HK-2 (cell line): ENCODE data around the gene HPS3.
"Not testable (repeated sequence)": the region's sequence is repeated elsewhere in the genome, so short reads cannot be mapped to it uniquely, and the experiment has no call there.

Source experiments
- DNase-seq: peaks from one replicate; pipeline ENCODE4 v3.0.0-alpha.2; 2018; ENCODE audit not compliant: unreplicated experiment

Gene HPS3

DNA sequence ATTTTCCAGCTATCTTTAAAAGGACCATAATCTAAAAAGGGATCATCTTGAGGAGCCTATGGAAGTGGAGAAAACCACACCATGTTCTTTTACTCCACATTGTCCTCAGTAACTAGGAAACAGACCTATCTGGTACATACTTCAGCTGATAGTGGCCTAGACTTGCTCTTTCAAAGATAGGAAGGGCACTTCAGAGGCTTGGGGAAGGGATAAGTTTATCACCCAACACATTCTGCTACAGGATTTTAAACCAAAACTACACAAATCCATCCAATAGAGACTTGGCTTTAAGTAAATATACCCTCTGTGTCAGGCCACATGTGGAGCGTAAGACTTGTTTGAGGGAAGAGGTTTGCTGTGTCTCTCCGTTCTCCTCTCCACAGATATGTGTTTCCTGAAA lies 56.8 kb downstream of the HPS3 start:
- no peak for DNase-seq

DNA sequence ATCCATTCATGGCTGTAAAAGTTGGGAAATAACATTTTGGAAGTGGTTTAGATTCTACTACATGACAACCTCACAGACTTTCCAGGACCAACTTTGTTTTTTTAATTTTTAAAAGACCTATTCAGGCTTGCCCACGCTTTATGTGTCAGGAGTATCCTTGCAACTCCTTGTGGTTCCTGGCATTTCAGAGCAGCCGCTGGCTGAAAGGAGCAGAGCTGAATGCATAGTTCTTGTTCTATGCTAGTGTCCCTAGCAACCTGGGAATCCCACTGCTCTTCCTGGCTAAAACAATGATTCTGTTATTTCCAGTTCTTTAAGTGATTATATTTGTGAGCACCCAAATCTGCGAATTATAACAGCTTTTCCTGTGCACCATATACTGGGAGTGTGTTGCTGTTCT lies 57.3 kb downstream of the HPS3 start:
- no peak for DNase-seq

DNA sequence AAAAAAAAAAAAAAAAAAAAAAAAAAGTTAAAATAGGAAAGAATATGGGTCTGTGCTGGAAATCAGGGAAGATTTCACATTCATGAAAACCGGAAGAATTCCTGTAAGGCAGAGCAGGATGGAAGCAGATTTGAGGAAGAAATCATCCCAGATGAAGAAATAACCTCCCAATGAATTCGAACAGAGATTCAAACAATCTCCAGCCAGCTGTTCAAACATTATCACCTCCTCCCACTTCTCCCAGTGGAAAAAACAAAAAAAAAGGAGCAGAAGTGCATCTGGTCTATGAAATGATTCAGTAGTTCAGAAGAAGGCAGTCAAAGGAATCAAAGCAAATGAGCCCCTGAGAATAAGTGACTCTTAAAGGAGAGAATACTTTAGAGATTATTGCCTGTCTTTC lies 59.1 kb downstream of the HPS3 start:
- no peak for DNase-seq

DNA sequence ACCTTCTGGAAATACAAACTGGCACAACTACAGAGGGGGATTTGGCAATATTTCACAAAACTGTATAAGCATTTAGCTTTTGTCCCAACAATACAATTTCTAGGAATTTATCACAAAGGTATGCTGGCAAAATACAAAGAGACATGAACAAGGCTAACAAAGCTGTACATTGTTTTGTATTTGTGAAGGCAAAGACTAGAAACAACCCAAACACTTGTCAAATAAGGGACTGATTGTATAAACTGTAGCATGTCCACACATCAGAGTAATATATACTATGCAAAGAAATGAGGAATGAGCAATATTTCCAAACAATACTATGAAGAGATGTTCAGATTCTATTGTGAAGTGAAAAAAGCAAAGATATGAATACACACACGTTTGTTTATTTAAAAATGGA lies 65.8 kb downstream of the HPS3 start:
- no peak for DNase-seq

DNA sequence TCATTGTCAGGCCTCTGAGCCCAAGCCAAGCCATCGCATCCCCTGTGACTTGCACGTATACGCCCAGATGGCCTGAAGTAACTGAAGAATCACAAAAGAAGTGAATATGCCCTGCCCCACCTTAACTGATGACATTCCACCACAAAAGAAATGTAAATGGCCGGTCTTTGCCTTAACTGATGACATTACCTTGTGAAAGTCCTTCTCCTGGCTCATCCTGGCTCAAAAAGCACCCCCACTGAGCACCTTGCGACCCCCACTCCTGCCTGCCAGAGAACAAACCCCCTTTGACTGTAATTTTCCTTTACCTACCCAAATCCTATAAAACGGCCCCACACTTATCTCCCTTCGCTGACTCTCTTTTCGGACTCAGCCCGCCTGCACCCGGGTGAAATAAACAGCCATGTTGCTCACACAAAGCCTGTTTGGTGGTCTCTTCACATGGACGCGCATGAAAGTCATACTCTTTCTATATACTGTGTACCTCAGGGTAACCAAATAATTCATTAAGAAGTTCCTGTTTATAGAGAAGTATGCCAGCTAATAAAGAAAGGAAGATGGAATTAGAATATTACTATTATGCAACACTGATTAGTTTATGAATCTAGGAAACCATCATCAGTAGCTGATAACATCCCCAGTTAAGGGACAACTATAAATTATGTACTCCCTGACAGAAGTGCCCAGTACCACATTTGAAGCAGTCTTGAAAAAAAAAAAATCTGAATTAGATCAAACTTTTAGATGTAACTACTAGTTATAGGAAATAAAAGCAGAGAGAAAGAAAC lies 67.6 kb downstream of the HPS3 start:
- DNase-seq = not testable (repeated sequence)

DNA sequence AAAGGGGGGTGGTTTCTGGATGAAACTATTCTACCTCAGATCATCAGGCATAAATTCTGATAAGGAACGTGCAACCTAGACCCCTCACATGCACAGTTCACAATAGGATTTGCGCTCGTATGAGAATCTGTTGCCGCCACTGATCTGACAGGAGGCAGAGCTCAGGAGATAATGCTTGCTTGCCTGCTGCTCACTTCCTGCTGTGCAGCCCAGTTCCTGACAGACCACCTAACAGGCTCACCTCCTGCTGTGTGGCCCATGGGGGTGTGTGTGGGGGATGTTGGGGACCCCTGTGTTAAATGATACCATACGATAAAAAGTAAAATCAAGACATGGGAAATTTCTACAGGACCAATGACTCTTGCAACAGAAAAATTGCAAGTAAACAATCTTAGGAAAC lies 68.2 kb downstream of the HPS3 start:
- DNase-seq = no peak

DNA sequence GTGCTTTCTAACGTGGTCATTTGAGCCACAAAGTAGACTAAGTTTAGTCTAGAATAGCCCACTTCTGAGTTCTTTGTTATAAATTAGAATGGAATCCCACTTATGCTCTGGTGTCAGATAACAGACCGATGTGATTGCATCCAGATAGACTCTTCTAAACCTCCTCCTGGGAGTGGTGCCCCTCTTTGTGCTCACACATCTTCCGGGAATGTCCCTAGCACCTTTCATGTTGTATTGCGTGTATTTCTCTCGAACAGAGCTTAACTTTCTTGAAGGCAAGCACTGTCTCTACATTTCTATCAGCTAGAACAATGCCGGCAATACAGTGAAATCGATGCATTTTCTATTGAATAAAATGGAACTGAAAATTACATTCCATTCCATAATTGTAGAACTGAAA lies 69.2 kb downstream of the HPS3 start:
- DNase-seq = no peak

DNA sequence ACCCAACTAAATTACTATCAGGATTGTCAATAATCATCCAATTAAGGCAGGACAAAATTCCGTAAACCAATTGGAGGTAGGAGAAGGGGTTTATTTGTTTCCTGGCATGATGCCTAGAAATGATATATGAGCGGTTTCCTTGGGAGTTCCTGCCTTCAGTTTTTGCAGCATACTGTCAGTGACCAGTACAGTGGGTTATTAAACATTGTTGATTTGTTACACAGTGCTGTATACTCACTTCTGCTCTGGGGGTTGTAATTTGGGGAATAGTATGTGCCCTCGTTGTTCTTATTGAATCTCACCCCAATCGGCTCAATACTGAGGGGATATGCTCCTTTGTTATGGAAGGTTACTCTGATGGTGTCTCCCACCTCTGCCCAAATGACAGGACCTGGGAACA lies 70.0 kb downstream of the HPS3 start:
- no peak for DNase-seq

DNA sequence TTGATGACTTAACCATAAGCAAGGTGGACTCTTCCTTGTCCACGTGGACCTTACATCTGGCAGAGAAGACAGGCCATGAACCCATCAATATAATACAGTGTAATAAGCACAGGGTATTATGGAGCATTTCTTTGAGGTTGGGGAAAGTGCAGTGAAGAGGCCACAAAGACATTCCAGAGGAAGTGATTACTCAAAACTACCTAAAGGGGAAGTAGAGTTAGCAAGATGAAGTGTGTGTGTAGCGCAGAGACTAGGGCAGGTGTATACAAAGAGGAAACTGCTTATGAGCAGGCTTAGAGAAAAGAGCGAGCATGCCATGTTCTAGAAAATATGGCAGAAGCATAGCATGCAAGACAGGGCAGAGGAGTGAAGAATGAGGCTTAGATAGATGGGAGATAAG lies 74.3 kb downstream of the HPS3 start:
- DNase-seq = no peak

DNA sequence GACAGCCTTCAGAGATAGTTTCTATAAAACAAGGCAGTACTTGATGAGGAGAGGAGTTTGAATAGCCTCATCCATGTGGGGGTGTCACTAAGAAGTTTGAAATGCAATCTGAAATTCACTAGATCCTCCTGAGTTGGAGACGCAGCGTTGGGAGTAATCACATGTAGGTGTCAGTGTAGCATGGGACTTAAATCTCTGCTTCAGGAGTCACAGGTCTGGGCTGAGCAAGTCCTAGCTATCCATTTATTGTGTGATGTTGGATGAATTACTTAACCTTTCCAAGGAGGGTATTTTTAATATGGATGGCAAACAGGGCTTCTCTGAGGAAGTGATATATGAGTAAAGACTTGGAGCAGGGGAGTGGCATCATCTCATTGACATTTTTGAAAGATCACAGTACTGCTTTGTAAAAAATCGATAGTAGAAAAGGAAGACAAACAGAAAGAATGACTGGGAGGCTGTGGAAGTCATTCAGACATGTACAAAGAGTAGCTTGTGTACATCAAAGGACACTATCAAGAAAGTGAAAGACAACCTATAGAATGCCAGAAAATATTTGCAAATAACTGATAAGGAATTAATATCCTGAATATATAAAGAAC lies 75.1 kb downstream of the HPS3 start:
- no peak for DNase-seq

DNA sequence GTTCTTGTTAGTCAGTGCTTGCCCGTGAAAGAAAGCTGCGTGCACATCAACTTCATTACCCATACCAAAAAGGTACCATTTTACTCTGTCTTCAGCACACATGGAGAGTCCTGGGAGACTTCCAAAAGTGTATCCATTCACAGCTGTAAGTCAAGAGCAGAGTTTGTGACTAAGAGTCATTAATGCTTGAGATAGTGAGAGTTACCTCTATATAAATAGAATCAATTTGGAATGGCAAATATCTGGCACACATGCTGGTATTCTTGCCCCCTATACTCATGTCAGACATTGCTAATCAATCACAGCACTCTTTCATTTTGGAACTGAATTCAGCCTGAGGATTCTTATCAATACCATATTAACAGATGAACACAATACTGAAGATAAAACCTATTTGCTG lies 78.0 kb downstream of the HPS3 start:
- DNase-seq = no peak

DNA sequence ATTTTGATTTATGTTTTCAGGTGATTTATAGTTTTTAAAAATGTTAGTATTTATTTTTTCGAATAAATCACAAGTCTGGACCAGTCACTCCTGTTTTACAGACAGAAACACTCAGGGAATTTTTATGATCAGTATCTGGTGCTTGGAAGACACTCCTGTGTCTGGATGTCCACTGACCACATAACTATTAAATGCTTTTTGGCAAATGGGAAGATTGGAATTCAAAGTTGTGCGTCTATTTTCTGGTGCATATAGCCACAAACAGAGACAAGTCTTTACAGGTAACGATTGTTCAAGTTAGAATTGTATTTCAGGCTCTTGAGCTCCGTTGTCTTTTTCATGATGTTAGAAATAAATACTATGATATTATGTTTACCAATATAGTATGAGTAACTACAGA lies 80.0 kb downstream of the HPS3 start:
- no peak for DNase-seq

DNA sequence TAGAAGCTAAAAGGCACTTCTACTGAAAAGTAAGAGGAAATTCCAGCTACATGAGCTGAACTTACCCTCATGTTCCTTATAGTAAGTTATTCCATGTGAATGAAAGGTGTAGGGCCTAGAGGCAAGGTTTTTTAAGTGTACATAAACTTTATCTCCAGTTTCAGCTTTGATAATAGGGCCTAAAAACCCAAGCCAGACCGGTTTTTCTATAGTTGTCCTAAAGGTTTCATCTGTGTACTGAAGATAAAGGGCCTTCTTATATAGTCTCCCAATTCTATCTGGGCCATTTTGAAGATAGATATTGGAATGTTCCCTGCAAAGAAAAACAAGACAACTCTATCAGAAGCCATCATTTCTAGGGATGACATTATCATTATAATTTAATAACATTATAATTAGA lies 82.9 kb downstream of the HPS3 start:
- DNase-seq = no peak

DNA sequence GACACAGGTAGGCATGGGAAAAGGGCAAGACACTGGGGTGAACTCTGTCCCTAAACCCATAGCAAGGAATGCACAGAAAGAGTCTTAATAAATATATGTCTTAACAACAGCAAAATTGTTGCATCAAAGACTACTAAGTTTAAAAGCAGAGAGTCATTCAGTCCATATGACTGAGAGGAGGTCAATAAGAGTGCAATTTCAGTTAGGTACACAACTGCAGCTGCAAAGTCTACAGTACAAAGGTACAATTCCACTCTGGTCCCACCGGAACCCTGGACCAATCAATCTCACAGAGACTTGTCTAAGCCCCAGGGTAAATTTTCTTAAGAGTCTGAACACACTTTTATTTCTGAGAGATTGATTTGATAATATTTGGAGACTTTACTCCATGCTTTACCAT lies 85.3 kb downstream of the HPS3 start:
- no peak for DNase-seq

DNA sequence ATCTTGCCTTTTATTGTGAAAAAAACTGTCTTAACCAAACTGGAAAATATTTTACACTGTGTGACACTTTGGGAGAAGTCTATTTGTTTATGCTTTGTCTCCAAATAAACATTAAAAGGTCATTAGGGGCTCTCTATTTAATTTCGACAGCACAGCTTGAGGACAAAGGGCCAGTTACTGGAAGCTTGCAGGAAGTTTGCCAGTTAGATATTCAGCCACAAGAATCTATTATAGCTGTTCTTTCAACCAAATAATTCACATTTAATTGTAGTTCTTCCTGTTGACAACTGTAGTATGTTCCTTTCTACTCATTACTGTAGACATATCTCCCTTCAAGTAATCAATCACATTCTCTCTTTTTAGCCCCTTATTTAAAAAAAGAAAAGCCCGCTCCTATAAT lies 86.1 kb downstream of the HPS3 start:
- no peak for DNase-seq

DNA sequence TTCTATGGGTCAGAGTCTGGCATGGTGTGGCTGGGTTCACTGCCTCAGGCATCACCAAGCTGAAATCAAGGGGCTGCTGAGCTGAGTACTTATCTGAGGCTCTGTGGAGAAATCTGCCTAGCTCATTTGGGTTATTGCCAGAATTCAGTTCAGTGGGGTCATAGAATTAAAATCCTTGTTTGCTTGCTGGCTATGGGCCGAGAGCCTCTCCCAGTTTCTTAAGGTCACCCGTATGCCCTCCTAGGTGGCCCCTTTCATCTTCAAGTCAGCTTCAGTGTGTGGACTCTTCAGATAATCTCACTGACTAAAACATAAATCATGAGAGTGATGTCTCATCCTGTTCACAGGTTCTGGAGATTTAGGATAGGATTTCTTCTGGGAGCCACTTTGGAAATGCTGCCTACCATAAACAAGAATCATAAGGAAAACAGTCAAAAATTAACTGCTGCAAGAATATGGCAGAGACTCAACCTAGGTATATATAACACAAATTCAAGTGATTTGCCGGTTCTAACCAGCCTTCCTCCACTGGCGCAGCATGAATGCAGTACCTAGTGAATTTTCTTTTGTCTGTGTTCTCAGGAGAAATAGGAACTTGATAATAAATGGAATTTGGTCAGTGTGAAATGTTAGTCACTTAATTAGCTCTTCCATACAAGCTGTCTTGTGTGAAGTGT lies 86.9 kb downstream of the HPS3 start:
- no peak for DNase-seq

DNA sequence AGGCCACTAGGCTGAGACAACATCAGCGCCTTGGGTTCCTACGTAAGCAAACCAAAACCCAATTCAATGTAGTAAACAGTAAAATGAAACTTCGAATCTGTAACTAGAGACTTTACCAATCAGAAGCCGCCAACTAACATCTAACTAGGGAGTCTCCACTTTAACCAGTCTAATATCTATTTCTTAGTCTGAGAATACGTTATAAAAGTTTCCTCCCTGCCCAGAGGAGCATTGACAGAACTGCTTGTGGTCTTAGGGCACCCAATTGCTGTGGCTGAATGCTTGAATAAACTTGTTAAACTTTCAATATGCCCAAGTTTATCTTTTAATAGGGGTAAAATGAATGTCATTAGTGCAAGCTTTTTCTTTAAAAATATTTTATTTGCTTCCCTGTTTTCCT lies 87.9 kb downstream of the HPS3 start:
- no peak for DNase-seq

DNA sequence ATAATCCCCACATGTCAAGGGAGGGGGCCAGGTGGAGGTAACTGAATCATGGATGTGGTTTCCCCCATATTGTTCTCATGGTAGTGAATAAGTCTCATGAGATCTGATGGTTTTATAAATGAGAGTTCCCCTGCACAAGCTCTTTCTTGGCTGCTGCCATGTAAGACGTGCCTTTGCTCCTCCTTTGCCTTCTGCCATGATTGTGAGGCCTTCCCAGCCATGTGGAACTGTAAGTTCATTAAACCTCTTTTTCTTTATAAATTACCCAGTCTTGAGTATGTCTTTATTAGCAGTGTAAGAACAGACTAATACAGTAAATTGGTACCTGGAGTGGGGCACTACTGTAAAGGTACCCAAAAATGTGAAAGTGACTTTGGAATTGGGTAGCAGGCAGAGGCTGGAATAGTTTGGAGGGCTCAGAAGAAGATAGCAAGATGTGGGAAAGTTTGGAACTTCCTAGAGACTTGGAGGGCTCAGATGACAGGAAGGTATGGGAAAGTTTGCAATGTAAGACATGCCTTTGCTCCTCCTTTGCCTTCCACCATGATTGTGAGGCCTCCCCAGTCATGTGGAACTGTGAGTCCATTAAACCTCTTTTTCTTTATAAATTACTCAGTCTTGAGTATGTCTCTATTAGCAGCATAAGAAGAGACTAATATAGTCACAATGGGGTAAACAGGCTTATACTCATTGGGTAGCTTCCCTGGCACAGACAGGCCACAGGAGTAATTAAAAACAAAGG lies 90.1 kb downstream of the HPS3 start:
- DNase-seq = not testable (repeated sequence)

DNA sequence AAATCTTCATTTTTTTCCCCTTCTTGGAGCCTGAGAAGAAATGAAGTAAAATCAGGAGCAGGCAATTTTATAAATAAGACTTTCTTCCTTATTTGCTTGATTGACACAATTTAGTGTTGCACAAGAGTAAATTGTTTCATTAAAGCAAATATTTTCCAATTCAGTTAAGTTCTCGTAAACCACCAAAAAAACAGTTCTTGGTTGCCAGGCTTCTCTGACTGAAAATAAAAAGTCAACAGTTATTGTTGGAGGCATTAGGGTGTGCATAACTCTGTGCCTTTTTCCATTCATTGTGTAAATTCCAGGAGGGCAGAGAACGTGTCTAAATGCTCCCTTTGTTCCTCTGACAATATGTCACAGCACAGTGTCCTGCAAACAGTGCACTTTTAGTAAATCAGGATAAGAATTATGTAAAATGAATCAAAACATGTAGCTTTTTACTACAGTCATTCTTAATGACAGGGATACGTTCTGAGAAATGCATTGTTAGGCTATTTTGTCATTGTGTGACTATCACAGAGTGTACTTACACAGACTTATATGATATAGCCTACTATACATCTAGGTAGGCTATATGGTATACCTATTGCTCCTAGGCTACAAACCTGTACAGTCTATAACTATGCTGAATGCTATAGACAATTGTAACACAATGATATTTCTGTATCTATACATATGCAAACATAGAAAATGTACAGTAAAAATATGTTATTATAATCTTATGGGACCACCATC lies 92.5 kb downstream of the HPS3 start, which contains the start of gene CP:
TSS of gene CP (minus strand) at position 47 of the 735 bp plus-strand sequence. CDS start at position 10, 37 bp downstream.
- no peak for DNase-seq
